ENCODE data around the gene ATL2.
A peak's percentile ranks its signal among the peaks of the same experiment; 100 is the strongest.

The ATL2 gene

DNA sequence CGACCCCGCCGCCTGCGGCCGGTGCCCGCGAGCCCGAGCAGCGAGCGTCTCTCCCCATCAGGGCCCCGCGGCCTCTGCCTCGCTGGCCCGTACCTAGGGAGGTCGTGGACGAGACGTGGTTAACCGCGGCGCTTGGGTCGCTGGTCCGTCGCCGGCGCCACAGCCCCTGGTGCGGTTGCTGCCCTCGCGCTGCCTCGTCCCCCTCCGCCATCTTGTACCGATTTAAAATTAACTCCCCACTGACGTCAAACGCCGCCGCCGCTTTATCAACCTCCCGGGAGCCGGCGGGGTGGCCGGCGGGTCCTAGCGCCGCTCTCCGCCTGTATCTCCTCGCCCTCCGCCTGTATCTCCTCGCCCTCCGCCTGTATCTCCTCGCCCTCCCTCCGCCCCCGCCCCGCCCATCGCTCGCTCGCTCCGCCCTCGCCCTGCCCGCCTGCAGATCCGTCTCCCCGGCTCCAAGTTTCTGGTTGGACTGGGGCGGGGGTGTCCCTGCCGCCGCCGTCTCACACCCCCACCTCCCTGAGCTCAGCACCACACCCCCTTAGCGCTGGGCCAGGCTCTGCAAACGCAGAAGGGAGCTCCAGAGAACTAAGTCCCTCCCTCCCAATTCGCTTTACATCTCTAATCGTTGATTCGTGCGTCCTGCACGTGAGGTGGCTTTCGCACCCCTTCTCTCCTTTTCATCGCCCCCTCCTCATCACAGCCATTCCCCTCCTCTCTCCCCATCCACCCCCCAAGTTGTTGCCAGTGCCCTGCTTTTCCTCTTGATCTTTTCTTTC lies at the start of gene ATL2:
ATL2 (minus strand) TSS at position 224 of the 779 bp plus-strand sequence; CDS start at position 211, 13 bp downstream.
- Histone ChIP-seq H3K36me3 (ENCODE audit: control insufficient read depth in 5 of 5, insufficient read depth in 5 of 5, low read length in 5 of 5) (no peaks in the 10 kb centered on the region), H3K9me3 (ENCODE audit: control insufficient read depth in 5 of 5, low read length in 5 of 5) (no peaks in the 10 kb centered on the region), H3K4me3 (ENCODE audit: low read depth in 1 of 5, low read length in 5 of 5) (peak within 1 kb of the TSS; percentile 76 to 98 (median 86)), H3K27me3 (ENCODE audit: control insufficient read depth in 5 of 5, insufficient read depth in 4 of 5, low read length in 5 of 5) (no peaks in the 10 kb centered on the region), H3K27ac (ENCODE audit: low read depth, low read length) (peak within 1 kb of the TSS; percentile 92), H3K4me1 (ENCODE audit: control insufficient read depth in 5 of 5, insufficient read depth in 5 of 5, low read length in 5 of 5) (peaks cover 0 to 39% (median 29%) of the 10 kb centered on the region in 5 donors), H3K9ac (ENCODE audit: low read length in 5 of 5) (peak within 1 kb of the TSS; percentile 66 to 97 (median 84))

DNA sequence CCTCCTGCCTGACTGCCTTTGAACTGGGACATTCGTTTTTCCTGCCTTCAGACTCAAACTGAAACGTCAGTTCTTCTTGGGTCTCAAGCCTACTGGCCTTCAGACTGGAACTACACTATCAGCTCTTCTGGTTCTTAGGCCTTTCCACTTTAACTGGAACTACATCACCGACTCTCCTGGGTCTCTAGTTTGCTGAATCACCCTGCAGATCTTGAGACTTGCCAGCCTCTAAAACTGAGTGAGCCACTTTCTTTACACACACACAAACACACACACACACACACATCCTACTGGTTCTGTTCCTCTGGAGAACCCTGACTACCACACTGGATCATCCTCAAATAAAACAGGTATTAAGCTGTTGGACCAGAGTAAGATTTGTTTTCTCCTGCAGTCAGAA lies 46.7 kb upstream of the ATL2 start:
- H3K9me3 ChIP-seq (ENCODE audit: control insufficient read depth in 5 of 5, low read length in 5 of 5): no peaks in the 10 kb centered on the region
- no peak overlapping the region for H3K9ac ChIP-seq (ENCODE audit: low read length in 5 of 5)
- H3K4me3 ChIP-seq (ENCODE audit: low read depth in 1 of 5, low read length in 5 of 5): no peak overlapping the region
- no peaks in the 10 kb centered on the region for H3K27me3 ChIP-seq (ENCODE audit: control insufficient read depth in 5 of 5, insufficient read depth in 4 of 5, low read length in 5 of 5)
- no peaks in the 10 kb centered on the region for H3K36me3 ChIP-seq (ENCODE audit: control insufficient read depth in 5 of 5, insufficient read depth in 5 of 5, low read length in 5 of 5)
- H3K4me1 ChIP-seq (ENCODE audit: control insufficient read depth in 5 of 5, insufficient read depth in 5 of 5, low read length in 5 of 5): peaks cover 0 to 9% (median 2%) of the 10 kb centered on the region in 5 donors
- H3K27ac ChIP-seq (ENCODE audit: low read depth, low read length): no peak overlapping the region

DNA sequence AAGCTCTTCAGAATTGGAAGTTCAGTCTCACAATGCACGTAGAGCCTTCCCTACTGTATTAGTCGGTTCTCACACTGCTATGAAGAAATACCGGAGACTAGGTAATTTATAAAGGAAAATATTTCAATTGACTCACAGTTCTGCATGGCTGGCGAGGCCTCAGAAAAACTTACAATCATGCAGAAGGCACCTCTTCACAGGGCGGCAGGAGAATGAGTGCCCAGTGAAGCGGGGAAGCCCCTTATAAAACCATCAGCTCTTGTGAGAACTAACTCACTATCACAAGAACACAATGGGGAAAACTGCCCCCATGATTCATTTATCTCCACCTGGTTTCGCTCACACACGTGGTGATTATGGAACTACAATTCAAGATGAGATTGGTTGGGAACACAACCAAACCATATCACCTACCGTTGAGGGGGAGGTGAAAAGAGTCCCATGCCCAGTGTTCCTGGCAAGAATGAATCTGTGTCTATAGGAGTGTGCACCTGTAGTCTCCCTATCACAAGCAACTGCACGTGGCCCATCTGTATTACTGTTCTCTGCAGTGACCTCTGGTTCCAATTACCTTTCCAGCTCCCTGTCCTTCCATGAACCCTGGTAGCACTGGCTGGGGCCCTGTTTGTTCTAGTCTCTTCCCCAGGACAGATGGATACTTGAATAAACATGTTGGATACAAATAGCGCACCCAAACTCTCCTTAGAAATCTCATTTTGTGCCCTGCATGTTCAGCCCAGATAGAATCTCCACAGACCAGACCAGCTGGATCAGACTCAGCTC lies 44.4 kb upstream of the ATL2 start:
- Histone ChIP-seq H3K9me3 (ENCODE audit: control insufficient read depth in 5 of 5, low read length in 5 of 5) (no peaks in the 10 kb centered on the region), H3K36me3 (ENCODE audit: control insufficient read depth in 5 of 5, insufficient read depth in 5 of 5, low read length in 5 of 5) (no peaks in the 10 kb centered on the region), H3K9ac (ENCODE audit: low read length in 5 of 5) (no peak overlapping the region), H3K27me3 (ENCODE audit: control insufficient read depth in 5 of 5, insufficient read depth in 4 of 5, low read length in 5 of 5) (no peaks in the 10 kb centered on the region), H3K4me1 (ENCODE audit: control insufficient read depth in 5 of 5, insufficient read depth in 5 of 5, low read length in 5 of 5) (peaks cover 0 to 12% (median 8%) of the 10 kb centered on the region in 5 donors), H3K27ac (ENCODE audit: low read depth, low read length) (no peak overlapping the region), H3K4me3 (ENCODE audit: low read depth in 1 of 5, low read length in 5 of 5) (no peak overlapping the region)

- no peaks in the 10 kb centered on the region for H3K27me3 ChIP-seq (ENCODE audit: control insufficient read depth in 5 of 5, insufficient read depth in 4 of 5, low read length in 5 of 5)
- no peaks in the 10 kb centered on the region for H3K36me3 ChIP-seq (ENCODE audit: control insufficient read depth in 5 of 5, insufficient read depth in 5 of 5, low read length in 5 of 5)
- no peak overlapping the region for H3K27ac ChIP-seq (ENCODE audit: low read depth, low read length)
- H3K9me3 ChIP-seq (ENCODE audit: control insufficient read depth in 5 of 5, low read length in 5 of 5): no peaks in the 10 kb centered on the region
- H3K9ac ChIP-seq (ENCODE audit: low read length in 5 of 5): no peak overlapping the region
- H3K4me3 ChIP-seq (ENCODE audit: low read depth in 1 of 5, low read length in 5 of 5): no peak overlapping the region
- H3K4me1 ChIP-seq (ENCODE audit: control insufficient read depth in 5 of 5, insufficient read depth in 5 of 5, low read length in 5 of 5): peaks cover 0 to 12% (median 8%) of the 10 kb centered on the region in 5 donors
Measured at GRCh38 chr2:38419499-38419898, 42.4 kb upstream of the ATL2 start.

GRCh38 chr2:38418735-38419134 lies 41.7 kb upstream of the ATL2 start:
- no peaks in the 10 kb centered on the region for H3K36me3 ChIP-seq (ENCODE audit: control insufficient read depth in 5 of 5, insufficient read depth in 5 of 5, low read length in 5 of 5)
- peaks cover 0 to 12% (median 8%) of the 10 kb centered on the region in 5 donors for H3K4me1 ChIP-seq (ENCODE audit: control insufficient read depth in 5 of 5, insufficient read depth in 5 of 5, low read length in 5 of 5)
- no peak overlapping the region for H3K4me3 ChIP-seq (ENCODE audit: low read depth in 1 of 5, low read length in 5 of 5)
- H3K9me3 ChIP-seq (ENCODE audit: control insufficient read depth in 5 of 5, low read length in 5 of 5): no peaks in the 10 kb centered on the region
- H3K9ac ChIP-seq (ENCODE audit: low read length in 5 of 5): no peak overlapping the region
- no peaks in the 10 kb centered on the region for H3K27me3 ChIP-seq (ENCODE audit: control insufficient read depth in 5 of 5, insufficient read depth in 4 of 5, low read length in 5 of 5)
- no peak overlapping the region for H3K27ac ChIP-seq (ENCODE audit: low read depth, low read length)

DNA sequence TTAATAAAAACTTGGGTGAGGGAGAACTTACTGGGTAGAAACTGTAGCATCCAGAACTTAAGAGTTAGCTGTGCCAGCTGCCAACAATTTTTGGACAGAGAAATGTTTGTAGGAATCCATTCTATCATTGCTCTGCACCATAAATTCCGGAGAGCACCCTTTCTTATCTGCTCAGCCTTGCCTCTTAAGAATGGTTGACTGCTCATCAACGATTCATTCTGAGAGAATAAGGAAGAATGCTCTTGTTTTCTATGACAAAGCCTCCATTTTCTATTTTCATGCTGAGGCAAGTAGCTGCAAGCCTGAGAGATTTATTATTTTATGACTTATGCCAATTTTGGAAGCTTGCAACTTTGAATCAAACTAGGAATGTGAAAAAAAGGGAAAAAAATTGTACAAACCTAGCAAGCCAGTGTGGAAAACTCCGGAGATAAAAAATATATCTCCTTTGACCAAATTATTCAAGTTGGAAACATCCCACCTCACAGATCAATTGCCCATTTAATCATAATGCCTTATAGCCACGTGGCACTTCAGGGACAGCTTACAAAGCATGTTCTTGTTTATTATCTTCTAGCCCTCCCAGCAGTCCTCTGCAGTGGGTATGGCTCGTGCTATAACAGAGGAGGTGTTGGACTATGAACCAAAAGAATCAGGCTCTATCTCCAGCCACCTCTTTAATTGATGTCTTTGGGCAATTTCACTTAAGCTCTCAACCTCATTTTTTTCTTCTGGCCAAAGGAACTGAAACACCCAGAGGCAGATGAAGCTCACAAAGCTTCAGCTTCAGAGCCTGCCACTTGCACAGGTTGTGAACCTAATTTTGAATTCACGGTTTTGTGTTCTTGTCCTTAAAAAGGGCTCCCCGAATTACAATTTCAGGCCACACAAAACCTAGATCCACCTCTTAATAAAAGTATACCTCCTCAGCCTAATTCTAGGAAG lies 40.9 kb upstream of the ATL2 start:
- Histone ChIP-seq H3K27ac (ENCODE audit: low read depth, low read length) (no peak overlapping the region), H3K4me1 (ENCODE audit: control insufficient read depth in 5 of 5, insufficient read depth in 5 of 5, low read length in 5 of 5) (peaks cover 0 to 12% (median 8%) of the 10 kb centered on the region in 5 donors), H3K4me3 (ENCODE audit: low read depth in 1 of 5, low read length in 5 of 5) (no peak overlapping the region), H3K9me3 (ENCODE audit: control insufficient read depth in 5 of 5, low read length in 5 of 5) (peaks cover 0 to 1% (median 0%) of the 10 kb centered on the region in 5 donors), H3K27me3 (ENCODE audit: control insufficient read depth in 5 of 5, insufficient read depth in 4 of 5, low read length in 5 of 5) (no peaks in the 10 kb centered on the region), H3K9ac (ENCODE audit: low read length in 5 of 5) (no peak overlapping the region), H3K36me3 (ENCODE audit: control insufficient read depth in 5 of 5, insufficient read depth in 5 of 5, low read length in 5 of 5) (no peaks in the 10 kb centered on the region)

DNA sequence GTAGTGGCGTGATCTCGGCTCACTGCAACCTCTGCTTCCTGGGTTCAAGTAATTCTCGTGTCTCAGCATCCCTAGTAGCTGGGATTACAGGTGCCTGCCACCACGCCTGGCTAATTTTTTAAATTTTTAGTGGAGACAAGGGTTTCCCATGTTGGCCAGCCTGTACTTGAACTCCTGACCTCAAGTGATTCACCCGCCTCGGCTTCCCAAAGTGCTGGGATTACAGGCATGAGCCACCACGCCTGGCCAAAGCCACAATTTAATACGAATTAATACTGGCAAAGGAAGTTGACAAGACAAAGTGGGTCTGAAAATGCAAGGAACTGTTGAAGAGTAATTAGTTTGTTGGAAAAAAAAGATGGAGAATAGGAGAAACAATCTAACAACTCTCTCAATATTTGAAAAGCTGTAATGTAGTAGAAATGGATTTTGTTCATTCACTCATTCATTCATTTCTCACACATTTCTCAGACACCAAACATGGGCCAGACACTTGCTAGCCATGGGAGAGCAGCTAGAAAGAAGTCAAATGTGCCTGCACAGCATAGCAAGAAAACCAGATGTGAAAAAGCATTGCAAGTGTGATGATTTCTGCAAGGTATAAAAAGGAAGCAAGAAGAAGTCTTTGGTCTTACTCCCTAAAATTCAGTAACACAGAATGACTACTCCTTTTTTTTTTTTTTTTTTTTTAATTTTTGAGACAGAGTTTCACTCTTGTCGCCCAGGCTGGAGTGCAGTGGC lies 39.4 kb upstream of the ATL2 start:
- no peak overlapping the region for H3K4me3 ChIP-seq (ENCODE audit: low read depth in 1 of 5, low read length in 5 of 5)
- H3K27ac ChIP-seq (ENCODE audit: low read depth, low read length): no peak overlapping the region
- no peaks in the 10 kb centered on the region for H3K27me3 ChIP-seq (ENCODE audit: control insufficient read depth in 5 of 5, insufficient read depth in 4 of 5, low read length in 5 of 5)
- H3K9me3 ChIP-seq (ENCODE audit: control insufficient read depth in 5 of 5, low read length in 5 of 5): peaks cover 0 to 11% (median 3%) of the 10 kb centered on the region in 5 donors
- H3K9ac ChIP-seq (ENCODE audit: low read length in 5 of 5): no peak overlapping the region
- H3K36me3 ChIP-seq (ENCODE audit: control insufficient read depth in 5 of 5, insufficient read depth in 5 of 5, low read length in 5 of 5): no peaks in the 10 kb centered on the region
- peaks cover 0 to 12% (median 8%) of the 10 kb centered on the region in 5 donors for H3K4me1 ChIP-seq (ENCODE audit: control insufficient read depth in 5 of 5, insufficient read depth in 5 of 5, low read length in 5 of 5)

- H3K9me3 ChIP-seq (ENCODE audit: control insufficient read depth in 5 of 5, low read length in 5 of 5): peaks cover 0 to 11% (median 3%) of the 10 kb centered on the region in 5 donors
- peaks cover 0 to 12% (median 8%) of the 10 kb centered on the region in 5 donors for H3K4me1 ChIP-seq (ENCODE audit: control insufficient read depth in 5 of 5, insufficient read depth in 5 of 5, low read length in 5 of 5)
- no peak overlapping the region for H3K27ac ChIP-seq (ENCODE audit: low read depth, low read length)
- no peak overlapping the region for H3K9ac ChIP-seq (ENCODE audit: low read length in 5 of 5)
- no peaks in the 10 kb centered on the region for H3K27me3 ChIP-seq (ENCODE audit: control insufficient read depth in 5 of 5, insufficient read depth in 4 of 5, low read length in 5 of 5)
- no peak overlapping the region for H3K4me3 ChIP-seq (ENCODE audit: low read depth in 1 of 5, low read length in 5 of 5)
- H3K36me3 ChIP-seq (ENCODE audit: control insufficient read depth in 5 of 5, insufficient read depth in 5 of 5, low read length in 5 of 5): no peaks in the 10 kb centered on the region
Measured at GRCh38 chr2:38415728-38416291, 38.7 kb upstream of the ATL2 start.

- Histone ChIP-seq H3K36me3 (ENCODE audit: control insufficient read depth in 5 of 5, insufficient read depth in 5 of 5, low read length in 5 of 5) (no peaks in the 10 kb centered on the region), H3K27me3 (ENCODE audit: control insufficient read depth in 5 of 5, insufficient read depth in 4 of 5, low read length in 5 of 5) (no peaks in the 10 kb centered on the region), H3K9ac (ENCODE audit: low read length in 5 of 5) (no peak overlapping the region), H3K9me3 (ENCODE audit: control insufficient read depth in 5 of 5, low read length in 5 of 5) (peaks cover 0 to 11% (median 3%) of the 10 kb centered on the region in 5 donors), H3K4me1 (ENCODE audit: control insufficient read depth in 5 of 5, insufficient read depth in 5 of 5, low read length in 5 of 5) (peaks cover 0 to 13% (median 8%) of the 10 kb centered on the region in 5 donors), H3K27ac (ENCODE audit: low read depth, low read length) (no peak overlapping the region), H3K4me3 (ENCODE audit: low read depth in 1 of 5, low read length in 5 of 5) (no peak overlapping the region)
Measured at GRCh38 chr2:38415023-38415422, 38.0 kb upstream of the ATL2 start.

Data from subcutaneous abdominal adipose tissue (tissue), 5 donors.